SU-DHL-6 (cell line): ENCODE measurements around the gene MTF2.

Experiments
- CTCF ChIP-seq: fragments of 200-600 bp; sonication (generic); IDR thresholded peaks from one replicate; pipeline ENCODE4 v1.5.1; 2017; ENCODE audit warnings: antibody characterized with exemption, mild to moderate bottlenecking, low read length, moderate library complexity; ENCODE audit not compliant: insufficient read depth, poor library complexity, severe bottlenecking
- EZH2phosphoT487 ChIP-seq: fragments of 200-600 bp; sonication (generic), shearing (Covaris generic); conservative IDR thresholded peaks from 2 replicates; pipeline ENCODE4 v1.6.1; 2018; ENCODE audit warnings: mild to moderate bottlenecking, antibody characterized with exemption, low read length, moderate library complexity, mixed read lengths

GRCh38 chr1:93056214-93056613 is 22.9 kb upstream of the MTF2 start:
- no peak for TF ChIP-seq CTCF
- no peak for TF ChIP-seq EZH2phosphoT487
